ENCODE data around the gene TMEM179. TPM values are rescaled to one million over a fixed set of nuclear protein-coding genes. Genes with fewer than 3 reads are reported as not detected.

Gene TMEM179
- total RNA-seq, 4 donors from 2014 or later: 0.54 to 3.1 (median 1.7) TPM; not detected in 1

- Histone ChIP-seq H3K36me3 (no peaks in the 10 kb centered on the region), H3K4me1 (no peaks in the 10 kb centered on the region), H3K9me3 (no peaks in the 10 kb centered on the region), H3K4me3 (no peak overlapping the region), H3K27ac (no peak overlapping the region), H3K27me3 (no peaks in the 10 kb centered on the region)
- no peak for DNase-seq
- no peak for TF ChIP-seq POLR2A (IDR thresholded peaks at IDR 0.05)
- TF ChIP-seq, protein P1, sequence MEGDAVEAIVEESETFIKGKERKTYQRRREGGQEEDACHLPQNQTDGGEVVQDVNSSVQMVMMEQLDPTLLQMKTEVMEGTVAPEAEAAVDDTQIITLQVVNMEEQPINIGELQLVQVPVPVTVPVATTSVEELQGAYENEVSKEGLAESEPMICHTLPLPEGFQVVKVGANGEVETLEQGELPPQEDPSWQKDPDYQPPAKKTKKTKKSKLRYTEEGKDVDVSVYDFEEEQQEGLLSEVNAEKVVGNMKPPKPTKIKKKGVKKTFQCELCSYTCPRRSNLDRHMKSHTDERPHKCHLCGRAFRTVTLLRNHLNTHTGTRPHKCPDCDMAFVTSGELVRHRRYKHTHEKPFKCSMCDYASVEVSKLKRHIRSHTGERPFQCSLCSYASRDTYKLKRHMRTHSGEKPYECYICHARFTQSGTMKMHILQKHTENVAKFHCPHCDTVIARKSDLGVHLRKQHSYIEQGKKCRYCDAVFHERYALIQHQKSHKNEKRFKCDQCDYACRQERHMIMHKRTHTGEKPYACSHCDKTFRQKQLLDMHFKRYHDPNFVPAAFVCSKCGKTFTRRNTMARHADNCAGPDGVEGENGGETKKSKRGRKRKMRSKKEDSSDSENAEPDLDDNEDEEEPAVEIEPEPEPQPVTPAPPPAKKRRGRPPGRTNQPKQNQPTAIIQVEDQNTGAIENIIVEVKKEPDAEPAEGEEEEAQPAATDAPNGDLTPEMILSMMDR (IDR thresholded peaks at IDR 0.05): no peak
These were observed 9.7 kb upstream of the TMEM179 start for GRCh38 chr14:104614126-104614812.

- DNase-seq: no peak
- H3K27ac ChIP-seq: no peak overlapping the region
- H3K4me1 ChIP-seq: no peaks in the 10 kb centered on the region
- H3K4me3 ChIP-seq: no peak overlapping the region
- no peaks in the 10 kb centered on the region for H3K36me3 ChIP-seq
- H3K27me3 ChIP-seq: no peaks in the 10 kb centered on the region
- no peaks in the 10 kb centered on the region for H3K9me3 ChIP-seq
- TF ChIP-seq, protein P1 (IDR thresholded peaks at IDR 0.05): no peak
- no peak for TF ChIP-seq POLR2A (IDR thresholded peaks at IDR 0.05)
These were observed 7.3 kb upstream of the TMEM179 start for GRCh38 chr14:104611881-104612280.

DNA sequence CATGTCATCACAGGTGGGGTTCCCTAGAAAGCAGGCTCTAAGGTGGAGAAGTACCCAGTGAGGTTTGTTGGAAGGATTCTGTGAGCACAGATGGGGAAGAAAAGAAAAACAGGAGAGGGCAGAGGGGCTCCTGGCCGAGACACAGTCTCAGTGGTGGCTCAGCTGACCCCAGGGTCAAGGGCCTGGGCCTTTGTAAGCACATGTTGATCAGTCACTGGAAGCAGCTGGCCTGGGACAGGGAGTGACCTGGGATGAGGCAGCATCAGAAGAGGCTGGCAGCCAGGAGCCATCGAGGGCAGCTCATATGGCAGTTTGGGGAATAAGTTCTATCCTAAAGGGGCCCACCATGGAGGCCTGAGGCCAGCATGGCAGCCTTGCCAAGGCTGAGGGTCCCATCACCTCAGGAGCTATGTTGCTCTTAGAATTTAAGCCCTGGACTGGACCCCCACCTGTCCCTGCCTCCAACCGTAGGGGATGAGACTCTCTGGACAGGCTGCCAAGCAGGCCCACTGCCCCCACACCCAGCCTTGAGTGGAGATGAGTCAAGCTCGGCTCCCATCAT lies 6.3 kb upstream of the TMEM179 start:
- H3K27ac ChIP-seq: no peak overlapping the region
- no peak overlapping the region for H3K4me3 ChIP-seq
- TF ChIP-seq, protein P1 (IDR thresholded peaks at IDR 0.05): no peak
- TF ChIP-seq POLR2A (IDR thresholded peaks at IDR 0.05): no peak
- no peaks in the 10 kb centered on the region for H3K36me3 ChIP-seq
- DNase-seq: no peak
- no peaks in the 10 kb centered on the region for H3K27me3 ChIP-seq
- H3K9me3 ChIP-seq: no peaks in the 10 kb centered on the region
- no peaks in the 10 kb centered on the region for H3K4me1 ChIP-seq

DNA sequence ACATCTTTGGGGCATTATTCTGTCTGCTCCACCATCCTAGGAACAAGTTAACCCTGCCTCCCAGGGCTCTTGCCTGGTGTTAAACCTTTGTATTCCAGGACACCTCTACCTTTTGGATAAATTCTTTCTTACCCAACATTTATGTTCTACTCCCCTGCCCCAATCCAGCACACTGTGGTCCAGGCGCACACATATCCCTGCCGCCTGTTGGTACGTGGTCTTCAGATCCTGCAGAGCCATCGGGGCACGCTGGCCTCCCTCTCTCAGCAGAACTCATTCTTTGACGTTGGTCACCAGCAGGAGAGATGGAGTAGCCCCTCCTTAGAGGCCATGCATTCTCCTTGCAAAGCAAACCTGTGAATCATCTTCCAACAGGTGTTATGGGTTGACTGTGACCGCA lies 5.1 kb upstream of the TMEM179 start:
- H3K27me3 ChIP-seq: peaks cover 0 to 4% of the 10 kb centered on the region in 2 donors
- no peak overlapping the region for H3K27ac ChIP-seq
- no peak overlapping the region for H3K4me3 ChIP-seq
- no peaks in the 10 kb centered on the region for H3K4me1 ChIP-seq
- TF ChIP-seq, protein P1 (IDR thresholded peaks at IDR 0.05): no peak
- no peak for TF ChIP-seq POLR2A (IDR thresholded peaks at IDR 0.05)
- H3K9me3 ChIP-seq: no peaks in the 10 kb centered on the region
- no peak for DNase-seq
- no peaks in the 10 kb centered on the region for H3K36me3 ChIP-seq

DNA sequence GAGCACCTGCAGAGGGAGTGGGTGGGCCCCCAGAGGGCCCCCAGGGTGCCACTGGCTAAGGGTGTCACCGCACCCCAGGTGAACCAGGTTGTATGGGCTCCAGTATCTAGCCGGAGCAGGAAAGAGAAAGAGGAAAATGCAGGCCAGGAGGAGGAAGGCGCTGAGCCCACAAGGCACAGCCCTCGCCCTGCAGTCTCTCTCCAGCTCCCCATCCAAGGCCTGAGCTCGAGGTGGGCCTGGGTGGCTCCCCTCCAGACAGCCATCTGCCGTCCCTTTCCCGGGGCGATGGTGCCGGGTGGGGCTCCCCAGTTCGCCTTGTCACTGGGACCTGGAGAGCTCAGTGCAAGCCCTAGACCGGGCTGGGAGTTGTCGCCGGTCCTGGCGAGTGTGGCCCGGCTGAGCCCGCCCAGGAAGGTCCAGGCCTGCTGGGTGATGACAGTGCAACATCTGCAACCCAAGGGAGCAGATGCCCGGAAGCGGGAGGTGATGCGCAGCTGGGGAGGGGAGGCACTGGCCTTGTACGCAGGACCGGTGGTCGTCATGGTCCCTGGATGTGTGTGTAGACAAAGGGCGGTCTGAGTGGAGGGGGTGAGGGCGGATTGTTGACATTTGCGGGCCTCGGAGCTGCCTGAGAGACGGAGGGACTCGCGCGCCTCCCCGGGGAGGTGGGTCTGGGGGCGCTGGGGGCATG lies 716 bp downstream of the TMEM179 start:
- Histone ChIP-seq H3K27me3 (peaks cover 0 to 15% of the 10 kb centered on the region in 2 donors), H3K4me3 (peak overlapping the region in 1 of 4 donors; percentile 28)
- DNase-seq: no peak

More for the DNA sequence above, 716 bp downstream of the TMEM179 start:
- H3K4me1 ChIP-seq: no peaks in the 10 kb centered on the region
- TF ChIP-seq, protein P1 (IDR thresholded peaks at IDR 0.05): no peak
- no peak for TF ChIP-seq POLR2A (IDR thresholded peaks at IDR 0.05)
- H3K36me3 ChIP-seq: no peaks in the 10 kb centered on the region
- no peaks in the 10 kb centered on the region for H3K9me3 ChIP-seq
- H3K27ac ChIP-seq: no peak overlapping the region
